GM12878 (cell line): Measurements from ENCODE around the gene WNT5B. TPM values are rescaled to one million over a fixed set of nuclear protein-coding genes. Genes with fewer than 3 reads are reported as not detected.

ENCODE experiments used
- ATAC-seq: fragments of 200-7000 bp; cut with Tn5 transposase; 3 replicates; pipeline ENCODE4 v1.9.1; 2020; ENCODE audit warnings: mild to moderate bottlenecking, moderate library complexity
- BruUV-seq: library from RNA; stranded (reverse); fragments of 400-500 nt; replicated peaks from 2 replicates; lab custom pipeline; 2021; lab: Mats Ljungman, UMichigan
- CTCF ChIA-PET: fragments of 300-600 bp; sonication (Branson Sonifier 250); formaldehyde crosslinking; extraction: SDS; loops from one replicate; lab custom pipeline; 2021; ENCODE audit warnings: inconsistent platforms; lab: Yijun Ruan, JAX
- POLR2A ChIA-PET: fragments of 350-600 bp; formaldehyde crosslinking; extraction: SDS; loops from one replicate; lab custom pipeline; 2021; ENCODE audit warnings: inconsistent platforms; lab: Charles Lee
- RAD21 ChIA-PET: fragments of 300-600 bp; sonication (Branson Sonifier 250); formaldehyde crosslinking; loops from one replicate; lab custom pipeline; 2023; ENCODE audit warnings: antibody characterized with exemption; ENCODE audit not compliant: unreplicated experiment; lab: Charles Lee
- SMC1A ChIA-PET: fragments of 300-600 bp; sonication (Branson Sonifier 250); formaldehyde crosslinking; loops from one replicate; lab custom pipeline; 2023; ENCODE audit not compliant: unreplicated experiment, uncharacterized antibody; lab: Charles Lee
- DNase-seq: peaks from one replicate; pipeline ENCODE4 v3.0.0-alpha.2; 2011; ENCODE audit warnings: low read depth, low spot score
- FAIRE-seq: peaks from 3 replicates; lab custom pipeline; 2011; peaks lifted over from hg19 to GRCh38; lab: Jason Lieb, UNC
- H2AFZ ChIP-seq: 2 replicates; pipeline ENCODE4 v1.6.0; 2011; ENCODE audit warnings: low read depth, low read length, control low read depth; ENCODE audit not compliant: control insufficient read depth
- H3K27ac ChIP-seq: 2 replicates; pipeline ENCODE4 v1.5.1; 2011; ENCODE audit warnings: control low read depth; ENCODE audit not compliant: control insufficient read depth, insufficient read depth
- H3K27me3 ChIP-seq, 2 experiments: replicated peaks in 1 of 2; 2 replicates each; pipeline versions ENCODE4 v1.6.0 to v1.6.1; 2011; ENCODE audit warnings: low read length in 1 of 2; ENCODE audit not compliant: control insufficient read depth in 2 of 2, insufficient read depth in 2 of 2
- H3K36me3 ChIP-seq, 2 experiments: 2 replicates each; pipeline ENCODE4 v1.5.1; 2011; ENCODE audit warnings: low read length in 1 of 2; ENCODE audit not compliant: control insufficient read depth in 2 of 2, insufficient read depth in 2 of 2
- H3K4me1 ChIP-seq: 2 replicates; pipeline ENCODE4 v1.6.1; 2011; ENCODE audit warnings: mild to moderate bottlenecking, low read length, moderate library complexity, mixed read lengths; ENCODE audit not compliant: control insufficient read depth, insufficient read depth
- H3K4me2 ChIP-seq: 2 replicates; pipeline ENCODE4 v1.6.0; 2011; ENCODE audit warnings: control low read depth; ENCODE audit not compliant: control insufficient read depth, insufficient read depth
- H3K4me3 ChIP-seq: fragments of 200-600 bp; sonication (generic); 2 replicates; pipeline ENCODE4 v1.5.1; 2016
- H3K79me2 ChIP-seq: 2 replicates; pipeline ENCODE4 v1.6.0; 2011; ENCODE audit warnings: low read length; ENCODE audit not compliant: control insufficient read depth, insufficient read depth
- H3K9ac ChIP-seq: 2 replicates; pipeline ENCODE4 v1.8.0; 2011; ENCODE audit warnings: low read length, control low read depth, mixed read lengths; ENCODE audit not compliant: control insufficient read depth, insufficient read depth
- H3K9me3 ChIP-seq: replicated peaks from 3 replicates; pipeline ENCODE4 v1.5.1; 2011; ENCODE audit warnings: mild to moderate bottlenecking, low read length; ENCODE audit not compliant: control insufficient read depth, insufficient read depth
- H4K20me1 ChIP-seq: 2 replicates; pipeline ENCODE4 v1.6.0; 2011; ENCODE audit not compliant: control insufficient read depth, insufficient read depth
- ASH2L ChIP-seq: fragments of 300-600, 200-600 bp; sonication (generic); IDR thresholded peaks from 2 replicates; pipeline ENCODE4 v1.6.1; 2017; ENCODE audit warnings: low read depth, mild to moderate bottlenecking, borderline replicate concordance
- BACH1 ChIP-seq: fragments of 450-650 bp; IDR thresholded peaks from 2 replicates; pipeline ENCODE4 v1.6.1; 2017; ENCODE audit warnings: mild to moderate bottlenecking, borderline replicate concordance
- E2F4 ChIP-seq: IDR thresholded peaks from 2 replicates; pipeline ENCODE4 v1.6.1; 2012; ENCODE audit warnings: low read depth, low read length, improper control_type of control experiment
- E4F1 ChIP-seq: fragments of 450-650 bp; IDR thresholded peaks from 2 replicates; pipeline ENCODE4 v1.6.1; 2018; ENCODE audit warnings: borderline replicate concordance, mild to moderate bottlenecking; ENCODE audit not compliant: partially characterized antibody
- ELK1 ChIP-seq: IDR thresholded peaks from 2 replicates; pipeline ENCODE4 v1.6.1; 2012; ENCODE audit warnings: low read depth, low read length, improper control_type of control experiment
- IRF3 ChIP-seq: fragments of 450-650 bp; IDR thresholded peaks from 2 replicates; pipeline ENCODE4 v1.6.1; 2014; ENCODE audit warnings: mild to moderate bottlenecking
- KAT2A ChIP-seq: conservative IDR thresholded peaks from 2 replicates; pipeline ENCODE4 v1.6.1; 2011; ENCODE audit warnings: low read depth, low read length; ENCODE audit not compliant: control insufficient read depth
- KLF5 ChIP-seq: fragments of 450-650 bp; IDR thresholded peaks from 2 replicates; pipeline ENCODE4 v1.6.1; 2014; ENCODE audit warnings: mild to moderate bottlenecking; ENCODE audit not compliant: partially characterized antibody
- LARP7 ChIP-seq: fragments of 450-650 bp; IDR thresholded peaks from 2 replicates; pipeline ENCODE4 v1.6.1; 2017; ENCODE audit warnings: mild to moderate bottlenecking
- NR2F1 ChIP-seq: fragments of 450-650 bp; conservative IDR thresholded peaks from 2 replicates; pipeline ENCODE4 v1.6.1; 2017; ENCODE audit warnings: mild to moderate bottlenecking
- RELB ChIP-seq: fragments of 450-650 bp; IDR thresholded peaks from 2 replicates; pipeline ENCODE4 v1.6.1; 2017; ENCODE audit warnings: low read depth, mild to moderate bottlenecking, moderate library complexity
- RFX5 ChIP-seq: IDR thresholded peaks from 2 replicates; pipeline ENCODE4 v1.6.1; 2011; ENCODE audit warnings: low read depth, low read length, improper control_type of control experiment
- SPI1 ChIP-seq: IDR thresholded peaks from 2 replicates; pipeline ENCODE4 v1.6.1; 2011; ENCODE audit warnings: low read depth, mild to moderate bottlenecking, low read length, moderate library complexity, borderline replicate concordance; ENCODE audit not compliant: insufficient read depth
- SRF ChIP-seq, 2 experiments: IDR thresholded peaks; 2 replicates each; pipeline ENCODE4 v1.6.1; 2011; ENCODE audit warnings: low read depth in 2 of 2, low read length in 2 of 2, mild to moderate bottlenecking in 1 of 2, moderate library complexity in 1 of 2
- TCF3 ChIP-seq: IDR thresholded peaks from 2 replicates; pipeline ENCODE4 v1.6.1; 2012; ENCODE audit warnings: low read depth, mild to moderate bottlenecking, low read length, borderline replicate concordance; ENCODE audit not compliant: insufficient read depth
- WGBS: methylation state at CpG from one replicate; pipeline ENCODE4 v1.1.6; 2016; ENCODE audit warnings: low lambda C conversion rate; ENCODE audit not compliant: insufficient replicate concordance, insufficient coverage; ENCODE audit errors: missing lambda C conversion rate; 5-methylcytosine and 5-hydroxymethylcytosine counted together
- in situ Hi-C: fragments of 300-500 bp; cut with MboI; formaldehyde crosslinking; loops from 9 replicates; pipeline ENCODE4 v1.14.3; 2018; ENCODE audit warnings: mixed read lengths
- intact Hi-C: fragments of 100-400 bp; cut with micrococcal nuclease; formaldehyde crosslinking; loops from one replicate; pipeline ENCODE4 v1.14.2; 2022; ENCODE audit not compliant: unreplicated experiment
- polyA plus RNA-seq, 11 experiments: library from polyadenylated mRNA; depleted of rRNA in 4 of 11; unstranded in 6 of 11; stranded (reverse) in 5 of 11; fragments of >200 nt; fragmentation: Nextera tagmentation in 4 of 11; fragmentation: Illumina TruSeq in 1 of 11; extraction: Ambion mirVana in 4 of 11; extraction: Trizol in 1 of 11; gene quantifications; 1 replicate in 1 of 11; 2 replicates in 10 of 11; pipeline versions ENCODE4 v1.2.1 to v1.2.3, GENCODE V29; 2011 to 2016; ENCODE audit warnings: inconsistent platforms in 2 of 11, missing spikeins in 2 of 11, low read depth in 1 of 11
- total RNA-seq, 4 experiments: library from RNA; depleted of rRNA in 3 of 4; stranded (reverse); fragments of >200 nt in 3 of 4; fragmentation: Illumina TruSeq in 1 of 4; extraction: Trizol in 1 of 4; gene quantifications; 2 replicates each; pipeline versions ENCODE4 v1.2.1 to v1.2.3, GENCODE V29; 2013 to 2021

Gene WNT5B
- total and polyA plus RNA-seq, 10 of the 15 experiments (the other 5 are each of a cell fraction or from before 2014, with no cell fraction given): 0.45 to 18.3 (median 5.4) TPM

GRCh38 chr12:1695886-1696670 is 67.0 kb downstream of the WNT5B start:
- Histone ChIP-seq H3K9me3 (peaks cover 2% of the 10 kb centered on the region), H4K20me1 (no peaks in the 10 kb centered on the region), H3K79me2 (peaks cover 99% of the 10 kb centered on the region), H2AFZ (no peak overlapping the region), H3K9ac (no peak overlapping the region), H3K27me3 (no peaks in the 10 kb centered on the region), H3K4me3 (no peak overlapping the region), H3K4me2 (no peak overlapping the region), H3K27ac (no peak overlapping the region), H3K4me1 (no peaks in the 10 kb centered on the region), H3K36me3 (0 out of 4 replicates have a peak, but pooled peaks cover 0 to 4% of the 10 kb centered on the region in 2 experiments)
- DNase-seq (no peak), FAIRE-seq (no peak), ATAC-seq (no peak)
- 69% methylated on average over 7 of the region's 8 CpGs for WGBS
- CTCF ChIA-PET: interaction anchor here (1.0 to 5.5 kb wide), 3 partner anchors 12 to 244 kb away, joined by 4 to 37 read pairs (median 6); no protein-coding TSS in a partner anchor
- SMC1A ChIA-PET: interaction anchor here (1.2 to 4.1 kb wide), 5 partner anchors 11 to 94 kb away, joined by 3 to 32 read pairs (median 6); no protein-coding TSS in a partner anchor
- POLR2A ChIA-PET: interaction anchor here (0.6 to 1.6 kb wide), 4 partner anchors 28 to 85 kb away, joined by 3 to 4 read pairs (median 3); no protein-coding TSS in a partner anchor
- in situ Hi-C loops: no loop called here
- BruUV-seq: no TSS peak
- RAD21 ChIA-PET: interaction anchor here (0.9 to 3.0 kb wide), 3 partner anchors 42 to 508 kb away, joined by 3 to 16 read pairs (median 3); no protein-coding TSS in a partner anchor
- intact Hi-C loops: loop anchor here (5.0 kb wide), 1 partner anchor 96 kb away; no protein-coding TSS in a partner anchor
- TF ChIP-seq RFX5 (no peak), KAT2A (no peak), ASH2L (no peak), KLF5 (no peak), E4F1 (no peak), SPI1 (no peak), IRF3 (no peak), TCF3 (no peak), RELB (no peak), LARP7 (no peak), SRF (IDR thresholded peaks at IDR 0.05; ENCODE audit: low read depth in 2 of 2, low read length in 2 of 2) (no peak), E2F4 (no peak), NR2F1 (no peak), BACH1 (no peak), ELK1 (no peak)
